Stimulated activated CD8-positive, alpha-beta memory T cell treated with anti-CD3 and anti-CD28 coated beads, Interleukin-12 subunit alpha, Interleukin-12 subunit beta, amount 100 ng/mL, for 24 hours (primary cell): Measurements from ENCODE around the gene UCP2.
"Not testable (repeated sequence)": the region's sequence is repeated elsewhere in the genome, so short reads cannot be mapped to it uniquely, and the experiment has no call there.

Experiments
- DNase-seq: peaks from one replicate; pipeline ENCODE4 v3.0.0-alpha.2; 2020; ENCODE audit errors: extremely low read depth

UCP2 gene

GRCh38 chr11:73944085-73944484 lies 38.6 kb downstream of the UCP2 start:
- DNase-seq, result no peak

GRCh38 chr11:73942010-73942409 lies 40.6 kb downstream of the UCP2 start:
- DNase-seq, result no peak

DNA sequence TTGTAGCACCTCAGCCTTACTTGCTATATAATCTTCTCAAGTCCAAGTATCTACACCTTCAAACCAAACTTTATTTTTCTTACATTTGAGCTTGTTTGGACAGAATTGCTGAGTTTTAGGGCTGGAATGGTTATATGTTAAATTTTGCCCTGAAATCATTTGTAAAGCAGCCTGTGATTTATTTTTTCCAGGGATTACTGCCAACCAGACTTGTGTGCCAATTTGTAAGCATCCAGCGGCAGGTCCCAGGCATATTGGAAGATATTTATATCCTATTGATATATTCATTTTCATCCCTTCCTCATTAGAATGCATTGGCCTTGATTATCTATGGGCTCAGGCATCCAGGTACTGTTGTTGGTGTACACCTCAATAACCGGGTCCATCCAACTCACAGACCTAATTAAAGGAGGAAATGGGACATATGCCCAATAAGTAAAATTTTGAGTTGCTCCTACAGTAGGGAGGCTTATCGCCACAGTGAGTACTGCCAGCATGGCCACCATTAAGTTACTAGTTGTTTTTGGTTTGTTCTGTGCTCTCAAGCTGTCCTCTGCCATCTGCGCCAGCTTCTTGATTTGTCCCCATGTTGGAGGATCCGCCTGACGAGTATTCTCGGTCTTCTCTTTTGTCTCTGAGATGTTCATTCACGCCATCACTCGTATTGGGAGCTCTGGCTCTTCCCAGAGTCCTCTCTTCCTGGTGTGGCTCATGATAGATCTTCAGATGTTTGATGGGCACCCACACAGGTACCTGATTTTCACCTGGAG lies 41.7 kb downstream of the UCP2 start:
- DNase-seq, result no peak

DNA sequence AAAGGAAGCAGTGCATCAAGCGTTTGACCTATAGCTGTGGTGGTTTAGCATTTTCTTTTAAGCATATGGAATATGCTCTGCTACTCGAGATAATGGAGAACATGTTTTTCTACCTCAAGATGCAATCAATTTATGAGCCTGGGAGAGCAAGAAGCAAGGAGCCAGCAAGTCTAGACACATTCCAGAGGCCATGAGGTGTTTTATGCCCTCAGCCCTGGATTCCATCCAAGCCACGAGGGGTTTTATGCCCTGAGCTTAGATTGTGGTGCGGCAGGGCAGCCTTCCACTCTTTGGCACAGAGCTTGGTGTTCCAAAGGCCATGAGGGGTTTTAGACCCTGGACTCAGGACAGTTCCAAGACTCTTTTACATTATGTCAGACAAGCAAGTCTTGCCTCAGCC lies 43.5 kb downstream of the UCP2 start:
- DNase-seq, result no peak

GRCh38 chr11:73936047-73936446 lies 46.6 kb downstream of the UCP2 start:
- DNase-seq, result not testable (repeated sequence)

DNA sequence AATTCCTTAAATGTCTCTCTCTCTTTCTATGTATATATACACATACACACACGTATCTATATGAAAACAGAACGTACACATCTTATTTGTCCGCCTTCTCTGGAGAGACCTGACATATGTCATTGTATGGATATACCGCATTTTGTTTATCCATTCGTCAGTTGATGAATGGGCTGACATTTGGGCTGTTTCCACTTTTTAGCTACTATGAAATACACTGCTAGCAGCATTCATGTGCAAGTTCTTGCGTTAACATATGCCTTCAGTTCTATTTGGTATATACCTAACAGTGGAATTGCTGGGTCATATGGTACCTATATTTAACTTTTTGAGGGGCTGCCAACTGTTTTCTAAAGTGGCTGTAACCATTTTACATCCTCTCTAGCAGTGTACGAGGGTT lies 49.9 kb downstream of the UCP2 start:
- DNase-seq, result no peak

DNA sequence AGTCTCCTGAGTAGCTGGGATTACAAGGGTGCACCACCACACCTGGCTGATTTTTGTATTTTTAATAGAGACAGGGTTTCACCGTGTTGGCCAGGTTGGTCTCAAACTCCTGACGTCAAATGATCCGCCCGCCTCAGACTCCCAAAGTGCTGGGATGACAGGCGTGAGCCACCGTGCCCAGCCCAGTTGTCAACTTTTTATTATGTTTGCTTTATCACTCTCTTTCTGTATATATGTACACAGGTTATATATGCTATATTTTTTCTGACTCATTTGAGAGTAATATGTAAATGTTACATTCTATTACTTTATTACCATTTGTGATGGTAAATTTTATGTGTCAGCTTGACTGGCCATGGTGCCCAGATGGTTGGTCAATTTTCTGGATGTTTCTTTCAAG lies 50.7 kb downstream of the UCP2 start:
- no peak for DNase-seq

- no peak for DNase-seq
These were observed 51.5 kb downstream of the UCP2 start for GRCh38 chr11:73931039-73931645.

DNA sequence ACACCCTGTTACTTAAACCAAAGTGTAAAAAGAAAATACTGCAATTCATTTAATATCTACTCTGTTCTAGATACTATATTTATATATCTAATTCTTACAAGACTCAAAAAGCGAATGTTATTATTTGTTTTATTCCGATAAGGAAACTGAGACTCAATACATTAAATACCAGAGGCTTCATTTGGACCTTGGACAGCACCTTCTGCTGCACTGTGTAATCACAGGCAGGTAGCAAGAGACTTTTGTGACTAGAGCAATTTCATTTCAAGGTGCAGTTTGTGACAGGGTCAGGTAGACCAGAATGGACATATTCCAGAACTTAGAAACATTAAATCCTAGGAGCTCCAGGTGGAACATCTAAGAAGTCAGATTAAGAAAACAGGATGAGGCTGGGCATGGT lies 53.3 kb downstream of the UCP2 start:
- DNase-seq, result no peak
